Activated naive CD8-positive, alpha-beta T cell treated with anti-CD3 and anti-CD28 coated beads, Interleukin-2, amount 10 ng/mL, durations not matched to agents 7 days and 5 days (primary cell): Measurements from ENCODE around the gene OR2Y1. TPM values are rescaled to one million over a fixed set of nuclear protein-coding genes. Genes with fewer than 3 reads are reported as not detected.
"Not testable (repeated sequence)": the region's sequence is repeated elsewhere in the genome, so short reads cannot be mapped to it uniquely, and the experiment has no call there.

ENCODE experiments used
- ATAC-seq: fragments of 150-1000 bp; cut with Tn5 transposase; one replicate; pipeline ENCODE4 v1.10.0; 2021; ENCODE audit warnings: low read depth, moderate library complexity
- POLR2A ChIA-PET: fragments of 350-600 bp; sonication (Branson Sonifier 250); formaldehyde crosslinking; loops from one replicate; lab custom pipeline; 2021; ENCODE audit warnings: antibody characterized with exemption; lab: Charles Lee
- DNase-seq: peaks from one replicate; pipeline ENCODE4 v3.0.0; 2021
- H3K27ac Mint-ChIP-seq: one replicate; pipeline ENCODE4 v1.8.0; 2022; ENCODE audit warnings: mild to moderate bottlenecking, mixed read lengths
- H3K27me3 Mint-ChIP-seq: one replicate; pipeline ENCODE4 v1.8.0; 2022; ENCODE audit warnings: mild to moderate bottlenecking, moderate library complexity, mixed read lengths
- H3K36me3 Mint-ChIP-seq: one replicate; pipeline ENCODE4 v1.8.0; 2021; ENCODE audit warnings: mild to moderate bottlenecking, mixed read lengths
- H3K4me1 Mint-ChIP-seq: one replicate; pipeline ENCODE4 v1.8.0; 2021; ENCODE audit warnings: mixed read lengths
- H3K4me3 Mint-ChIP-seq: one replicate; pipeline ENCODE4 v1.8.0; 2022; ENCODE audit warnings: mild to moderate bottlenecking, moderate library complexity, mixed read lengths
- H3K9me3 Mint-ChIP-seq: one replicate; pipeline ENCODE4 v1.8.0; 2021; ENCODE audit warnings: mixed read lengths
- total RNA-seq, 2 experiments: library from RNA; stranded (reverse); gene quantifications; one replicate each; pipeline ENCODE4 v1.2.3, GENCODE V29; 2021

The OR2Y1 gene
- total RNA-seq, 2 experiments from 2014 or later = not detected

GRCh38 chr5:180777475-180777874 lies 37.6 kb upstream of the OR2Y1 start:
- ATAC-seq (no peak), DNase-seq (no peak)
- H3K9me3 Mint-ChIP-seq = peaks cover 5% of the 10 kb centered on the region
- no peaks in the 10 kb centered on the region for H3K36me3 Mint-ChIP-seq
- H3K27ac Mint-ChIP-seq = no peak overlapping the region
- peaks cover 6% of the 10 kb centered on the region for H3K27me3 Mint-ChIP-seq
- POLR2A ChIA-PET = no interaction called here
- H3K4me3 Mint-ChIP-seq = no peak overlapping the region
- no peaks in the 10 kb centered on the region for H3K4me1 Mint-ChIP-seq

- no peak for ATAC-seq
- POLR2A ChIA-PET = no interaction called here
- peaks cover 8% of the 10 kb centered on the region for H3K9me3 Mint-ChIP-seq
- H3K4me3 Mint-ChIP-seq = no peak overlapping the region
- H3K27ac Mint-ChIP-seq = no peak overlapping the region
- H3K4me1 Mint-ChIP-seq = no peaks in the 10 kb centered on the region
- H3K36me3 Mint-ChIP-seq = no peaks in the 10 kb centered on the region
- H3K27me3 Mint-ChIP-seq = peaks cover 4% of the 10 kb centered on the region
- no peak for DNase-seq
Measured at GRCh38 chr5:180776376-180776775, 36.5 kb upstream of the OR2Y1 start.

- H3K4me3 Mint-ChIP-seq = no peak overlapping the region
- H3K27ac Mint-ChIP-seq = no peak overlapping the region
- no peaks in the 10 kb centered on the region for H3K36me3 Mint-ChIP-seq
- H3K4me1 Mint-ChIP-seq = no peaks in the 10 kb centered on the region
- peaks cover 4% of the 10 kb centered on the region for H3K27me3 Mint-ChIP-seq
- DNase-seq = no peak
- POLR2A ChIA-PET = no interaction called here
- peaks cover 8% of the 10 kb centered on the region for H3K9me3 Mint-ChIP-seq
- ATAC-seq = no peak
Measured at GRCh38 chr5:180775624-180776023, 35.8 kb upstream of the OR2Y1 start.

GRCh38 chr5:180771839-180772238 lies 32.0 kb upstream of the OR2Y1 start:
- Mint-ChIP-seq H3K27ac (no peak overlapping the region), H3K27me3 (peaks cover 4% of the 10 kb centered on the region), H3K36me3 (no peaks in the 10 kb centered on the region), H3K4me3 (no peak overlapping the region), H3K4me1 (no peaks in the 10 kb centered on the region), H3K9me3 (peaks cover 8% of the 10 kb centered on the region)
- POLR2A ChIA-PET = no interaction called here
- no peak for DNase-seq
- no peak for ATAC-seq

- Mint-ChIP-seq H3K4me3 (no peak overlapping the region), H3K36me3 (peaks cover 1% of the 10 kb centered on the region), H3K9me3 (peaks cover 8% of the 10 kb centered on the region), H3K27ac (no peak overlapping the region), H3K4me1 (no peaks in the 10 kb centered on the region), H3K27me3 (peaks cover 12% of the 10 kb centered on the region)
- POLR2A ChIA-PET = no interaction called here
- ATAC-seq (no peak), DNase-seq (no peak)
Measured at GRCh38 chr5:180769821-180770220, 30.0 kb upstream of the OR2Y1 start.

- no peaks in the 10 kb centered on the region for H3K4me1 Mint-ChIP-seq
- POLR2A ChIA-PET = no interaction called here
Measured at GRCh38 chr5:180755601-180756000, 15.7 kb upstream of the OR2Y1 start.

GRCh38 chr5:180744253-180744652 lies 4.4 kb upstream of the OR2Y1 start:
- Mint-ChIP-seq H3K4me3 (no peak overlapping the region), H3K27me3 (peaks cover 10% of the 10 kb centered on the region), H3K9me3 (no peaks in the 10 kb centered on the region), H3K36me3 (no peaks in the 10 kb centered on the region), H3K4me1 (no peaks in the 10 kb centered on the region), H3K27ac (no peak overlapping the region)
- DNase-seq (no peak), ATAC-seq (no peak)
- POLR2A ChIA-PET = no interaction called here

More at GRCh38 chr5:180755601-180756000, 15.7 kb upstream of the OR2Y1 start:
- Mint-ChIP-seq H3K4me3 (no peak overlapping the region), H3K36me3 (peaks cover 2% of the 10 kb centered on the region), H3K27me3 (peaks cover 14% of the 10 kb centered on the region), H3K9me3 (peaks cover 24% of the 10 kb centered on the region), H3K27ac (no peak overlapping the region)
- ATAC-seq = no peak
- no peak for DNase-seq

- POLR2A ChIA-PET = no interaction called here
- Mint-ChIP-seq H3K27me3 (peaks cover 14% of the 10 kb centered on the region), H3K4me3 (no peak overlapping the region), H3K4me1 (no peaks in the 10 kb centered on the region), H3K27ac (no peak overlapping the region), H3K36me3 (no peaks in the 10 kb centered on the region), H3K9me3 (no peaks in the 10 kb centered on the region)
- no peak for ATAC-seq
- no peak for DNase-seq
Measured at GRCh38 chr5:180742727-180743126, 2.9 kb upstream of the OR2Y1 start.

- H3K9me3 Mint-ChIP-seq, H3K4me1 Mint-ChIP-seq, H3K4me3 Mint-ChIP-seq, H3K36me3 Mint-ChIP-seq, H3K27ac Mint-ChIP-seq, DNase-seq, POLR2A ChIA-PET, ATAC-seq: not testable (repeated sequence)
- peaks cover 29% of the 10 kb centered on the region for H3K27me3 Mint-ChIP-seq
Measured at GRCh38 chr5:180740953-180741352, 1.1 kb upstream of the OR2Y1 start.

GRCh38 chr5:180739271-180739670 lies 587 bp downstream of the OR2Y1 start:
- DNase-seq (no peak), ATAC-seq (no peak)
- Mint-ChIP-seq H3K27me3 (peaks cover 29% of the 10 kb centered on the region), H3K27ac (no peak overlapping the region), H3K9me3 (no peaks in the 10 kb centered on the region), H3K4me3 (no peak overlapping the region), H3K36me3 (no peaks in the 10 kb centered on the region), H3K4me1 (no peaks in the 10 kb centered on the region)
- POLR2A ChIA-PET = no interaction called here

GRCh38 chr5:180736536-180736935 lies 3.3 kb downstream of the OR2Y1 start:
- Mint-ChIP-seq H3K27ac (no peak overlapping the region), H3K9me3 (no peaks in the 10 kb centered on the region), H3K4me1 (no peaks in the 10 kb centered on the region), H3K4me3 (no peak overlapping the region), H3K36me3 (no peaks in the 10 kb centered on the region), H3K27me3 (peaks cover 35% of the 10 kb centered on the region)
- POLR2A ChIA-PET = no interaction called here
- ATAC-seq (no peak), DNase-seq (no peak)

GRCh38 chr5:180724944-180725343 lies 14.9 kb downstream of the OR2Y1 start:
- Mint-ChIP-seq H3K36me3 (peaks cover 3% of the 10 kb centered on the region), H3K27me3 (peaks cover 19% of the 10 kb centered on the region), H3K27ac (no peak overlapping the region), H3K9me3 (no peaks in the 10 kb centered on the region), H3K4me3 (peak overlapping the region; percentile 35), H3K4me1 (peaks cover 19% of the 10 kb centered on the region)
- ATAC-seq = no peak
- DNase-seq = no peak
- POLR2A ChIA-PET = no interaction called here

GRCh38 chr5:180723936-180724335 lies 15.9 kb downstream of the OR2Y1 start:
- Mint-ChIP-seq H3K36me3 (peaks cover 3% of the 10 kb centered on the region), H3K4me1 (peaks cover 21% of the 10 kb centered on the region), H3K27me3 (peaks cover 19% of the 10 kb centered on the region), H3K27ac (no peak overlapping the region), H3K9me3 (no peaks in the 10 kb centered on the region), H3K4me3 (peak overlapping the region; percentile 17)
- ATAC-seq (no peak), DNase-seq (no peak)
- POLR2A ChIA-PET = no interaction called here

GRCh38 chr5:180720486-180720885 lies 19.4 kb downstream of the OR2Y1 start:
- POLR2A ChIA-PET = no interaction called here
- no peaks in the 10 kb centered on the region for H3K9me3 Mint-ChIP-seq
- DNase-seq = no peak
- H3K4me3 Mint-ChIP-seq = no peak overlapping the region
- peaks cover 1% of the 10 kb centered on the region for H3K36me3 Mint-ChIP-seq
- ATAC-seq = peak; percentile 51
- H3K27me3 Mint-ChIP-seq = peaks cover 3% of the 10 kb centered on the region
- peaks cover 25% of the 10 kb centered on the region for H3K4me1 Mint-ChIP-seq
- no peak overlapping the region for H3K27ac Mint-ChIP-seq

- H3K9me3 Mint-ChIP-seq = peaks cover 2% of the 10 kb centered on the region
- peaks cover 1% of the 10 kb centered on the region for H3K36me3 Mint-ChIP-seq
- ATAC-seq = no peak
- H3K27me3 Mint-ChIP-seq = peaks cover 3% of the 10 kb centered on the region
- H3K4me1 Mint-ChIP-seq = peaks cover 20% of the 10 kb centered on the region
- POLR2A ChIA-PET = no interaction called here
- no peak overlapping the region for H3K4me3 Mint-ChIP-seq
- no peak for DNase-seq
- H3K27ac Mint-ChIP-seq = no peak overlapping the region
Measured at GRCh38 chr5:180719781-180720180, 20.1 kb downstream of the OR2Y1 start.
